ENCODE results near the gene TENM3.

The TENM3 gene

DNA sequence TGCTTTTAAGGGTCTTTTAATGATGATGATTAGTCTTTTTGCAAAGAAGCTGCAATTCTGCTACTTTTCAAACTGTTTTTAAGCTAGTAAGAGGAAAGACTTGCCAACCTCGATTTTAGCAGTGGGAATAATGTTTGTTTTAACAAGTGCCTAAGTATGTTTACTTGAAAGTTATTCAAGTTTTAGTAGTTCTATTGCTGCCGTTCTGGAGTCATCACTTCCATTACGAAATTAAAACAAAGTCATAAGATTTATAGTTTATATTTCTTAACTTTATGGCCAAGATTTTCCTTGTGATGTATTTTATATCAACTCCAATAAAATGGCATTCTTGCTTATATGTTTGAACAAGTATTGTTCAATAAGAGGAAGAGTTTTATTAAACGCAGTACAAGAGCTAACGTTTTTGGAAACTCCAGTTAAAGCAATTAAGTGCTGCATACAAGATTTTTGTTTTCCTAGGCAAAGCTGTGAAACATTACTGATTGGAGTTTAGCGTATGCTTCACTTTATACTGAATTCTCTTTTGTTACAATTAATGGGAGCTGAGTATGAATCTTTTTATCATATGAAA, 211.3 kb downstream of the TENM3 start:
- H3K27ac ChIP-seq, result no peak overlapping the region
- TF ChIP-seq ZFX (IDR thresholded peaks at IDR 0.05; ENCODE audit: borderline replicate concordance), result no peak
- TF ChIP-seq, protein P1, sequence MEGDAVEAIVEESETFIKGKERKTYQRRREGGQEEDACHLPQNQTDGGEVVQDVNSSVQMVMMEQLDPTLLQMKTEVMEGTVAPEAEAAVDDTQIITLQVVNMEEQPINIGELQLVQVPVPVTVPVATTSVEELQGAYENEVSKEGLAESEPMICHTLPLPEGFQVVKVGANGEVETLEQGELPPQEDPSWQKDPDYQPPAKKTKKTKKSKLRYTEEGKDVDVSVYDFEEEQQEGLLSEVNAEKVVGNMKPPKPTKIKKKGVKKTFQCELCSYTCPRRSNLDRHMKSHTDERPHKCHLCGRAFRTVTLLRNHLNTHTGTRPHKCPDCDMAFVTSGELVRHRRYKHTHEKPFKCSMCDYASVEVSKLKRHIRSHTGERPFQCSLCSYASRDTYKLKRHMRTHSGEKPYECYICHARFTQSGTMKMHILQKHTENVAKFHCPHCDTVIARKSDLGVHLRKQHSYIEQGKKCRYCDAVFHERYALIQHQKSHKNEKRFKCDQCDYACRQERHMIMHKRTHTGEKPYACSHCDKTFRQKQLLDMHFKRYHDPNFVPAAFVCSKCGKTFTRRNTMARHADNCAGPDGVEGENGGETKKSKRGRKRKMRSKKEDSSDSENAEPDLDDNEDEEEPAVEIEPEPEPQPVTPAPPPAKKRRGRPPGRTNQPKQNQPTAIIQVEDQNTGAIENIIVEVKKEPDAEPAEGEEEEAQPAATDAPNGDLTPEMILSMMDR (IDR thresholded peaks at IDR 0.05), result no peak

DNA sequence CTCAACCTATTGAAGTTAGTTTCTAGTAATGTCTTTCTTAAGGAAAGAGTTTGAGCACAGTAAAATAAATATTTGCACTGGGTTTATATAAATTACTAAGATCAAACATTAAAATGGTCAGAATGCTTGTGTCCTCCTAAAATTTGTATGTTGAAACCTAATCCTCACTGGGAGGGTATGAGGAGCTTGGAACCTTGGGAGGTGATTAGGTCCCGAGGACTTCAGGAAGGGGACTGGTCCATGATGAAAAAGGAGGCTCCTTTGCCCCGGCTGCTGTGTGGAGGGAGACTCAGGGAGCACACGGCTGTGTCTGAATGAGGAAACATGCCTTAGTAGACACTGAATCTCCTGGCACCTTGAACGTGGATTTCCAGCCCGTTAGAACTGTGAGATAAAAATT, 221.9 kb downstream of the TENM3 start:
- TF ChIP-seq ZFX (IDR thresholded peaks at IDR 0.05; ENCODE audit: borderline replicate concordance), result no peak
- TF ChIP-seq, protein P1 (IDR thresholded peaks at IDR 0.05), result no peak
- H3K27ac ChIP-seq, result no peak overlapping the region

DNA sequence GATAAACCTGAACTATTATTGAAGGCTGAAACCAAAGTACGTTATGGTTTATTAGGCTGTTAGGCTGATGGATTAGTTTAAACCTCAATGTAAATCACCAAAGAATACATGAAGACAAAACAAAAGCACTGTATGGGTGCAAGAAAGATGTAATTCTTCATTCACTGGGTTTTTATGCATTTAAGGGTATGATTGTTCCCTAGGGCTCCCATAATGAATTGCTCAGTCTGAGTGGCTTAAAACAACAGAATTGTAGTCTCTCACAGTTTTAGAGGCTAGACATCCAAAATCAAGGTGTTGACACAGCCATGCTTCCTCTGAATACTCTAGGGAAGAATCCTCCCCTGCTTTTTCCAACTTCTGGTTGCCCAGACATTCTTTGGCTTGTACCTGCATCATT, 222.8 kb downstream of the TENM3 start:
- H3K27ac ChIP-seq, result no peak overlapping the region
- no peak for TF ChIP-seq ZFX (IDR thresholded peaks at IDR 0.05; ENCODE audit: borderline replicate concordance)

DNA sequence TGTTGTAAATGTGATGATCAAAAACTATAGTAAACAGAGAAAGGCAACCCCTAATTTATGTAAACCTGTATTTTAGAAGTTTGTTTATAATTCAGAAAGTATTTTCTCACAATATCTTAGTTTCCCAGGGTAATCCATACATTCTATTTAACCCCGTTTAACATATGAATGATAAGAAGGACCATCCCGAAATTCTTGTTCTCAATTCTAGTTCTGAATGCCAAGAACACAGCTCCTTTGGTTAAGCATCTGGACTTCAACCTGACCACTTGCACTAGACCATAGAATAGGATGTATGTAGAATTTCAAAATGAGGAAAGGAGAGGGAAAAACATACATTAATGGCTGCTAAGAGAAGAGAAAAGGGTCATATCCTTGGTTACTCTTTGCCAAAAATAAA, 227.0 kb downstream of the TENM3 start:
- no peak overlapping the region for H3K27ac ChIP-seq
- TF ChIP-seq ZFX (IDR thresholded peaks at IDR 0.05; ENCODE audit: borderline replicate concordance), result no peak
- TF ChIP-seq, protein P1 (IDR thresholded peaks at IDR 0.05), result no peak

DNA sequence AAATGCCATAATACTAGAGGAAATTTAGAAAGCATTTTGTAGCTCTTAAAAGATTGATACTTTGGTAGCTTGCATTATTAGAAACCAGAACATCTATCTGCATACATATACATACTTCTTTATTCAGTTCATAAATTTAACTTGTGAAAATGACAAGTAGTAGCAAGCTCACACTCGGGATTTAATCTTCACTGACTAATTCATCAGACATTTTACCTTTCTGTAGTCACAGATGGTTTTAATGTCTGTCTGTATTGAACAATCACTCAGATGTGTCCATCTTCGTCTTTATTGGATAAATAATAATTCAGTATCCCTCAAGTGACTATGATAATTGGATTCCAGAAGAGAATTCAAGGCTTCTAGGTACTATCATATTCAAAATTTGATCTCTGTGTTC, 232.3 kb downstream of the TENM3 start:
- TF ChIP-seq, protein P1 (IDR thresholded peaks at IDR 0.05), result no peak
- no peak for TF ChIP-seq ZFX (IDR thresholded peaks at IDR 0.05; ENCODE audit: borderline replicate concordance)
- H3K27ac ChIP-seq, result no peak overlapping the region

DNA sequence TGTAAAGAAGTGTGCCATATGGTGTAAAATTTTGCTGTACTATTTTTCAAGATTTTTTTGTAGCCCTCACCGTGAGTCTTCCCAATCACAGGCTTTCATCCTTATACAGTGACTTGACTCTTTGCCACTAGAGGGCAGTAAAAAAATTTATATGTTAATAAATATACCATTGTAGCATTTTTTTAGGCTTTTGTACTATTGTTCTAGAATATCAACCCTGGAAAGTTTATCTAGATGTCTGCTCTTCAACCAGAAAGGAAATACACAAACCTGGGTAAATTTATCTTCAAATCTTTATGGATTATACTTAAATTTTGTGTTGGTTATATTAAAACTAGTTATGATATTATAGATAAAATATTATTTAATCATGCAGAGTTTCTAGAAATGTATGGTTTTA, 235.3 kb downstream of the TENM3 start:
- TF ChIP-seq, protein P1 (IDR thresholded peaks at IDR 0.05), result peak; percentile 78
- no peak for TF ChIP-seq ZFX (IDR thresholded peaks at IDR 0.05; ENCODE audit: borderline replicate concordance)
- no peak overlapping the region for H3K27ac ChIP-seq

DNA sequence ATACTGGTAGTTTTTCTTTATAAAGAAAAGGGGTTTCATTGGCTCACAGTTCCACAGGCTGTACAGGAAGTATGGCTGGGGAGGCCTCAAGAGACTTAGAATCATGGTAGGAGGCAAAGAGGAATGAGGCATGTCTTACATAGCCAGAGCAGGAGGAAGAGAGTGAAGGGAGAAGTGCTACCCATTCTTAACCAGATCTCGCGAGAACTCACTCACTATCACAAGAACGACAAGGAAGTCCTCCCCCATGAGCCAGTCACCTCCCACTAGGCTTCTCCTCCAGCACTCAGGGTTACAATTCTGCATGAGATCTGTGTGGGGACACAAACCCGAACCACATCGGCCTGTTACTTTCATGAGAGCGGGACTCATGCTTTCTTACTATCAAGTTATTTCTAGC, 240.5 kb downstream of the TENM3 start:
- no peak overlapping the region for H3K27ac ChIP-seq
- TF ChIP-seq, protein P1 (IDR thresholded peaks at IDR 0.05), result no peak
- no peak for TF ChIP-seq ZFX (IDR thresholded peaks at IDR 0.05; ENCODE audit: borderline replicate concordance)

DNA sequence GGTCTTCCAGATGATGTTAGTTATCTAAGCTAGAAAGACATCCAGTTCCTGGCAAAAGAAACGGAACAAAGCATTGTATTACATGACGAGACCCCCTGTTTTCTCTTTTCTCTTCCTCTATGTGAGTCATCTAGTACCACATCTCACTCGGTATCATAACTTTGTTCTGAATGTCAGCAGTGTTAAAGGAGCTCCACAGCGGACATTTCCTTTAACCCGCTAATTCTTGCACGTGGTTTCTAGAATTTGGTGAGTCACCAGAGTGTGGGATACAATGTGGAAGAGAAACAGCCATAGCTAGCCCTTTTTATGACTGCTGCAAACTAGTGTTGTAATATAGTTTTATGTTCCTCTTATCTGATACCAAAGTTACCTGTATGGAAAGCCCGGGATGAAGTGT, 243.7 kb downstream of the TENM3 start:
- H3K27ac ChIP-seq, result no peak overlapping the region
- TF ChIP-seq, protein P1 (IDR thresholded peaks at IDR 0.05), result no peak
- TF ChIP-seq ZFX (IDR thresholded peaks at IDR 0.05; ENCODE audit: borderline replicate concordance), result no peak
